HepG2 (cell line): ENCODE data around the gene C11orf68. TPM values are rescaled to one million over a fixed set of nuclear protein-coding genes. Genes with fewer than 3 reads are reported as not detected.

Source experiments
- KDM2A ChIP-seq: sonication (generic); formaldehyde crosslinking; IDR thresholded peaks from 2 replicates; pipeline ENCODE4 v1.4.0; 2020; ENCODE audit warnings: low read depth, missing genetic modification reagents, borderline replicate concordance
- SPEN ChIP-seq: sonication (generic); formaldehyde crosslinking; IDR thresholded peaks from 2 replicates; pipeline ENCODE4 v1.5.1; 2020; ENCODE audit warnings: low read depth, mild to moderate bottlenecking, missing genetic modification reagents
- SRY ChIP-seq: sonication (generic); formaldehyde crosslinking; IDR thresholded peaks from 2 replicates; pipeline ENCODE4 v1.8.0; 2022; ENCODE audit warnings: mild to moderate bottlenecking, missing genetic modification reagents
- ZFP1 ChIP-seq: IDR thresholded peaks from 2 replicates; pipeline ENCODE4 v1.6.1; 2016
- ZFP37 ChIP-seq: sonication (generic); formaldehyde crosslinking; IDR thresholded peaks from 2 replicates; pipeline ENCODE4 v1.4.0; 2020; ENCODE audit warnings: missing genetic modification reagents, borderline replicate concordance
- ZKSCAN5 ChIP-seq: sonication (generic); formaldehyde crosslinking; IDR thresholded peaks from 2 replicates; pipeline ENCODE4 v1.5.1; 2020; ENCODE audit warnings: mild to moderate bottlenecking, missing genetic modification reagents
- ZNF256 ChIP-seq: sonication (generic); formaldehyde crosslinking; conservative IDR thresholded peaks from 2 replicates; pipeline ENCODE4 v1.4.0; 2020; ENCODE audit warnings: missing genetic modification reagents
- ZNF260 ChIP-seq: sonication (generic); formaldehyde crosslinking; IDR thresholded peaks from 2 replicates; pipeline ENCODE4 v1.4.0; 2020; ENCODE audit warnings: missing genetic modification reagents, low read depth, mild to moderate bottlenecking, borderline replicate concordance
- ZSCAN21 ChIP-seq: sonication (generic); formaldehyde crosslinking; IDR thresholded peaks from 2 replicates; pipeline ENCODE4 v1.8.0; 2022; ENCODE audit warnings: mild to moderate bottlenecking, missing genetic modification reagents, moderate library complexity, borderline replicate concordance
- polyA plus RNA-seq, 8 experiments: library from polyadenylated mRNA; depleted of rRNA in 3 of 8; stranded (reverse) in 7 of 8; unstranded in 1 of 8; fragments of >200 nt; fragmentation: Illumina TruSeq in 4 of 8; extraction: Trizol in 4 of 8; gene quantifications; 2 replicates each; pipeline versions ENCODE4 v1.2.1 to v1.2.3, GENCODE V29; 2011 to 2016; ENCODE audit warnings: low read depth in 4 of 8, missing spikeins in 1 of 8, mixed read lengths in 1 of 8; ENCODE audit not compliant: insufficient read depth in 1 of 8
- total RNA-seq, 5 experiments: library from RNA; depleted of rRNA; stranded (reverse); fragments of >200 nt; fragmentation: Illumina TruSeq; extraction: Trizol; gene quantifications; 2 replicates each; pipeline ENCODE4 v1.2.3, GENCODE V29; 2016; ENCODE audit warnings: low read depth in 1 of 5
- TF ChIP-seq, protein P1 (sequence below): IDR thresholded peaks from 2 replicates; pipeline ENCODE4 v1.6.1; 2012; ENCODE audit warnings: inconsistent platforms
- TF ChIP-seq, protein P2 (sequence below): sonication (generic); formaldehyde crosslinking; IDR thresholded peaks from 2 replicates; pipeline ENCODE4 v1.5.0; 2020; ENCODE audit warnings: mild to moderate bottlenecking, missing genetic modification reagents, moderate library complexity
- TF ChIP-seq, protein P3 (sequence below): sonication (generic); formaldehyde crosslinking; IDR thresholded peaks from 2 replicates; pipeline ENCODE4 v1.5.0; 2020; ENCODE audit warnings: mild to moderate bottlenecking, missing genetic modification reagents
- TF ChIP-seq, protein P4 (sequence below): IDR thresholded peaks from 2 replicates; pipeline ENCODE4 v1.6.1; 2016; ENCODE audit warnings: low read depth, borderline replicate concordance
- TF ChIP-seq, protein P5 (sequence below): sonication (generic); formaldehyde crosslinking; IDR thresholded peaks from 2 replicates; pipeline ENCODE4 v1.8.0; 2022; ENCODE audit warnings: missing genetic modification reagents, mild to moderate bottlenecking, inconsistent platforms, borderline replicate concordance
- TF ChIP-seq, protein P6 (sequence below): sonication (generic); formaldehyde crosslinking; IDR thresholded peaks from 2 replicates; pipeline ENCODE4 v1.4.0; 2020; ENCODE audit warnings: missing genetic modification reagents, borderline replicate concordance
- TF ChIP-seq, protein P7 (sequence below): sonication (generic); formaldehyde crosslinking; IDR thresholded peaks from 2 replicates; pipeline ENCODE4 v1.4.0; 2020; ENCODE audit warnings: missing genetic modification reagents
- TF ChIP-seq, protein P8 (sequence below): sonication (generic); formaldehyde crosslinking; IDR thresholded peaks from 2 replicates; pipeline ENCODE4 v1.4.0; 2020; ENCODE audit warnings: missing genetic modification reagents

The C11orf68 gene
- total and polyA plus RNA-seq, 2 of the 13 experiments (the other 11 are each of a cell fraction or from before 2014, with no cell fraction given): 8.4 to 28.3 TPM

DNA sequence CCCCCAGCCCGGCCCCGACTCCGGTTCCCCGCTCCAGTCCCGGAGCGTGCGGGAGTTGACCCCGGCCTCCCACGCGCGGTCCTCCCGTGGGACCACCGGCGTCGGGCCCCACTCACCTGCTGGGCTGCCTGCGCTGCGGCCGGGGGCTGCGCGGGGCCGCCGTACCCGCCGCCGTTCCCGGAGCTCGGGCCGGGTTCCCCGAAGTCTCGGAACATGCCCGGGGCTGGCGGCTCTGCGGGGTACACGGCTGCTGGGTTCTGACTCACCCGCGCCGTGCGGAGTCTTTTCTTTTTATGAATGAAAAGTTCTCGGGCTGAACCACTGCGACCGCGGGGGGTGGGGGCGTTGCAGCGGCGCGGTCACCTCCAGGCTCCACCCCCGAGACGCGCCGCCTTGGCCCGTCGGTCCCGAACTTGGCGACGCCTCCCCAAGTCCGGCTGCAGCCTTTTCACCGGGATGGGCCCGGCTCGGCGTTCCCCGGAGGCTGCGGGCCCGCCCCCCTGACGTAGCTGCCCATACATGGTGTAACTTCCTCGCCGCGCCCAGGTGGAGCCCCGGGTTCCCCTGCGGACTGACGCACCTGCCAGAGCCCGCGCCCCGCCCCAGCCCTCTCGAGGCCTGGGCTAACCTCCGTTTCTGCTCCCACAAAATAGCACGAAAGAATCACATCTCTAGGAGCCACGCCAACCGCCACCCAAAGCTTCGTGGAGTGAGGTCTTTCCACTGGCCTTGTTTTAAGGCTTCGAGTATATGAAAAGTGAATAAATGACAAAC lies 18.6 kb downstream of the C11orf68 start, which contains the start of gene FOSL1 (continued):
- TF ChIP-seq, protein P1, sequence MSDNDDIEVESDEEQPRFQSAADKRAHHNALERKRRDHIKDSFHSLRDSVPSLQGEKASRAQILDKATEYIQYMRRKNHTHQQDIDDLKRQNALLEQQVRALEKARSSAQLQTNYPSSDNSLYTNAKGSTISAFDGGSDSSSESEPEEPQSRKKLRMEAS: peak; percentile 82
- TF ChIP-seq, protein P2, sequence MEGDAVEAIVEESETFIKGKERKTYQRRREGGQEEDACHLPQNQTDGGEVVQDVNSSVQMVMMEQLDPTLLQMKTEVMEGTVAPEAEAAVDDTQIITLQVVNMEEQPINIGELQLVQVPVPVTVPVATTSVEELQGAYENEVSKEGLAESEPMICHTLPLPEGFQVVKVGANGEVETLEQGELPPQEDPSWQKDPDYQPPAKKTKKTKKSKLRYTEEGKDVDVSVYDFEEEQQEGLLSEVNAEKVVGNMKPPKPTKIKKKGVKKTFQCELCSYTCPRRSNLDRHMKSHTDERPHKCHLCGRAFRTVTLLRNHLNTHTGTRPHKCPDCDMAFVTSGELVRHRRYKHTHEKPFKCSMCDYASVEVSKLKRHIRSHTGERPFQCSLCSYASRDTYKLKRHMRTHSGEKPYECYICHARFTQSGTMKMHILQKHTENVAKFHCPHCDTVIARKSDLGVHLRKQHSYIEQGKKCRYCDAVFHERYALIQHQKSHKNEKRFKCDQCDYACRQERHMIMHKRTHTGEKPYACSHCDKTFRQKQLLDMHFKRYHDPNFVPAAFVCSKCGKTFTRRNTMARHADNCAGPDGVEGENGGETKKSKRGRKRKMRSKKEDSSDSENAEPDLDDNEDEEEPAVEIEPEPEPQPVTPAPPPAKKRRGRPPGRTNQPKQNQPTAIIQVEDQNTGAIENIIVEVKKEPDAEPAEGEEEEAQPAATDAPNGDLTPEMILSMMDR (CRISPR knock-in tag): peak; percentile 15; the same call in 1 of the 2 replicates
- TF ChIP-seq, protein P3, sequence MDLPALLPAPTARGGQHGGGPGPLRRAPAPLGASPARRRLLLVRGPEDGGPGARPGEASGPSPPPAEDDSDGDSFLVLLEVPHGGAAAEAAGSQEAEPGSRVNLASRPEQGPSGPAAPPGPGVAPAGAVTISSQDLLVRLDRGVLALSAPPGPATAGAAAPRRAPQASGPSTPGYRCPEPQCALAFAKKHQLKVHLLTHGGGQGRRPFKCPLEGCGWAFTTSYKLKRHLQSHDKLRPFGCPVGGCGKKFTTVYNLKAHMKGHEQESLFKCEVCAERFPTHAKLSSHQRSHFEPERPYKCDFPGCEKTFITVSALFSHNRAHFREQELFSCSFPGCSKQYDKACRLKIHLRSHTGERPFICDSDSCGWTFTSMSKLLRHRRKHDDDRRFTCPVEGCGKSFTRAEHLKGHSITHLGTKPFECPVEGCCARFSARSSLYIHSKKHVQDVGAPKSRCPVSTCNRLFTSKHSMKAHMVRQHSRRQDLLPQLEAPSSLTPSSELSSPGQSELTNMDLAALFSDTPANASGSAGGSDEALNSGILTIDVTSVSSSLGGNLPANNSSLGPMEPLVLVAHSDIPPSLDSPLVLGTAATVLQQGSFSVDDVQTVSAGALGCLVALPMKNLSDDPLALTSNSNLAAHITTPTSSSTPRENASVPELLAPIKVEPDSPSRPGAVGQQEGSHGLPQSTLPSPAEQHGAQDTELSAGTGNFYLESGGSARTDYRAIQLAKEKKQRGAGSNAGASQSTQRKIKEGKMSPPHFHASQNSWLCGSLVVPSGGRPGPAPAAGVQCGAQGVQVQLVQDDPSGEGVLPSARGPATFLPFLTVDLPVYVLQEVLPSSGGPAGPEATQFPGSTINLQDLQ: no peak
- TF ChIP-seq, protein P4, sequence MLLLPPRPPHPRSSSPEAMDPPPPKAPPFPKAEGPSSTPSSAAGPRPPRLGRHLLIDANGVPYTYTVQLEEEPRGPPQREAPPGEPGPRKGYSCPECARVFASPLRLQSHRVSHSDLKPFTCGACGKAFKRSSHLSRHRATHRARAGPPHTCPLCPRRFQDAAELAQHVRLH: 0 out of 2 replicates have a peak, but pooled peaks have one; percentile 43
- TF ChIP-seq, protein P5, sequence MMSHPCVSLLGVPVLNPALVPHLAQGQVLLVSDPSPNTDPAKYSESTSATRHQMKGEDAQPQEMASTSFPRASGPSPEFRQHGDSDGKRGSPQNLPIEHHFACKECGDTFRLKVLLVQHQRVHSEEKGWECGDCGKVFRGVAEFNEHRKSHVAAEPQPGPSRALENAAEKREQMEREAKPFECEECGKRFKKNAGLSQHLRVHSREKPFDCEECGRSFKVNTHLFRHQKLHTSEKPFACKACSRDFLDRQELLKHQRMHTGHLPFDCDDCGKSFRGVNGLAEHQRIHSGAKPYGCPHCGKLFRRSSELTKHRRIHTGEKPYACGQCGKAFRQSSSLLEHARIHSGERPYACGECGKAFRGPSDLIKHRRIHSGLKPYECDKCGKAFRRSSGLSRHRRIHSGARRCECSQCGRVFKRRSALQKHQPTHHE (CRISPR knock-in tag): peak; percentile 78; the same call in 1 of the 2 replicates
- no peak for TF ChIP-seq ZFP1 (CRISPR knock-in tag)
- no peak for TF ChIP-seq ZKSCAN5
- TF ChIP-seq, protein P6, sequence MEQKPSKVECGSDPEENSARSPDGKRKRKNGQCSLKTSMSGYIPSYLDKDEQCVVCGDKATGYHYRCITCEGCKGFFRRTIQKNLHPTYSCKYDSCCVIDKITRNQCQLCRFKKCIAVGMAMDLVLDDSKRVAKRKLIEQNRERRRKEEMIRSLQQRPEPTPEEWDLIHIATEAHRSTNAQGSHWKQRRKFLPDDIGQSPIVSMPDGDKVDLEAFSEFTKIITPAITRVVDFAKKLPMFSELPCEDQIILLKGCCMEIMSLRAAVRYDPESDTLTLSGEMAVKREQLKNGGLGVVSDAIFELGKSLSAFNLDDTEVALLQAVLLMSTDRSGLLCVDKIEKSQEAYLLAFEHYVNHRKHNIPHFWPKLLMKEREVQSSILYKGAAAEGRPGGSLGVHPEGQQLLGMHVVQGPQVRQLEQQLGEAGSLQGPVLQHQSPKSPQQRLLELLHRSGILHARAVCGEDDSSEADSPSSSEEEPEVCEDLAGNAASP (CRISPR knock-in tag): peak; percentile 60
- no peak for TF ChIP-seq ZFP37 (CRISPR knock-in tag)
- TF ChIP-seq, protein P7, sequence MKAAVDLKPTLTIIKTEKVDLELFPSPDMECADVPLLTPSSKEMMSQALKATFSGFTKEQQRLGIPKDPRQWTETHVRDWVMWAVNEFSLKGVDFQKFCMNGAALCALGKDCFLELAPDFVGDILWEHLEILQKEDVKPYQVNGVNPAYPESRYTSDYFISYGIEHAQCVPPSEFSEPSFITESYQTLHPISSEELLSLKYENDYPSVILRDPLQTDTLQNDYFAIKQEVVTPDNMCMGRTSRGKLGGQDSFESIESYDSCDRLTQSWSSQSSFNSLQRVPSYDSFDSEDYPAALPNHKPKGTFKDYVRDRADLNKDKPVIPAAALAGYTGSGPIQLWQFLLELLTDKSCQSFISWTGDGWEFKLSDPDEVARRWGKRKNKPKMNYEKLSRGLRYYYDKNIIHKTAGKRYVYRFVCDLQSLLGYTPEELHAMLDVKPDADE (CRISPR knock-in tag): no peak
- TF ChIP-seq, protein P8, sequence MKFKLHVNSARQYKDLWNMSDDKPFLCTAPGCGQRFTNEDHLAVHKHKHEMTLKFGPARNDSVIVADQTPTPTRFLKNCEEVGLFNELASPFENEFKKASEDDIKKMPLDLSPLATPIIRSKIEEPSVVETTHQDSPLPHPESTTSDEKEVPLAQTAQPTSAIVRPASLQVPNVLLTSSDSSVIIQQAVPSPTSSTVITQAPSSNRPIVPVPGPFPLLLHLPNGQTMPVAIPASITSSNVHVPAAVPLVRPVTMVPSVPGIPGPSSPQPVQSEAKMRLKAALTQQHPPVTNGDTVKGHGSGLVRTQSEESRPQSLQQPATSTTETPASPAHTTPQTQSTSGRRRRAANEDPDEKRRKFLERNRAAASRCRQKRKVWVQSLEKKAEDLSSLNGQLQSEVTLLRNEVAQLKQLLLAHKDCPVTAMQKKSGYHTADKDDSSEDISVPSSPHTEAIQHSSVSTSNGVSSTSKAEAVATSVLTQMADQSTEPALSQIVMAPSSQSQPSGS (CRISPR knock-in tag): peak; percentile 52; the same call in 1 of the 2 replicates
- no peak for TF ChIP-seq ZSCAN21 (CRISPR knock-in tag)
- no peak for TF ChIP-seq ZNF260
- TF ChIP-seq SRY (CRISPR knock-in tag): 0 out of 2 replicates have a peak, but pooled peaks have one; percentile 38
- TF ChIP-seq SPEN: peak; percentile 50; the same call in 1 of the 2 replicates
- no peak for TF ChIP-seq ZNF256 (CRISPR knock-in tag)
- peak; percentile 81; the same call in 1 of the 2 replicates for TF ChIP-seq KDM2A (CRISPR knock-in tag)
